ENCODE data around the gene PLK1. TPM values are rescaled to one million over a fixed set of nuclear protein-coding genes. Genes with fewer than 3 reads are reported as not detected.

The PLK1 gene
- total and polyA plus RNA-seq, 5 donors from 2014 or later, result 1.4 to 4.2 (median 2.1) TPM

DNA sequence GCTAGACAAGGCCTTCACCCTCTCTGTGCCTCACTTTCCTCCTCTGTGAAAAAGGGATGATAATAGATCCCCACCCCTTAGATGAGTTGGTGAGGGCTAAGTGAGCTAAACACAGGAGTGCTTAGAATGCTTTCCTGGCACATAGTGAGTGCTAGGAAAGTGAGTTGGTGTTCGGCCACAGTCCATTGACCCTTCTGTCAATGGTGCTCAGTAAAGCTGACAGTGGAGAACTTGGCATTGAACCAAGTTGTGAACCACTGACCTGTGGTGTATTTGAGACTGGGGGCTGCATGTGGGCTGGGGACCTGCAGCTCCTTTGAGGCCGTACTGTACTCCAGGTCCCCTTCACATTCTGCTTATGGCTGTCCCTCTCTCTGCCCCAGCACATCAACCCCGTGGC lies 4.8 kb downstream of the PLK1 start:
- Histone ChIP-seq H3K36me3 (ENCODE audit: control insufficient read depth, insufficient read depth, low read length) (peaks cover 24% of the 10 kb centered on the region), H3K4me1 (ENCODE audit: control insufficient read depth, insufficient read depth, low read length, poor library complexity, severe bottlenecking) (peaks cover 22% of the 10 kb centered on the region), H3K27me3 (ENCODE audit: control insufficient read depth, insufficient read depth, low read length) (no peaks in the 10 kb centered on the region), H3K4me3 (ENCODE audit: low read depth, low read length) (no peak overlapping the region), H3K9me3 (ENCODE audit: control insufficient read depth in 2 of 2, low read length in 2 of 2) (no peaks in the 10 kb centered on the region), H3K27ac (ENCODE audit: insufficient read depth, low read length, poor library complexity, severe bottlenecking) (no peak overlapping the region)
- Mint-ChIP-seq H3K9me3 (no peaks in the 10 kb centered on the region), H3K36me3 (peaks cover 27% of the 10 kb centered on the region), H3K27ac (peak overlapping the region in 2 of 3 donors; percentile 8 to 77), H3K4me1 (peaks cover 0 to 13% (median 9%) of the 10 kb centered on the region in 4 donors), H3K27me3 (no peaks in the 10 kb centered on the region), H3K4me3 (no peak overlapping the region)
- DNase-seq (no peak), ATAC-seq (ENCODE audit: low read depth in 2 of 2) (no peak)

DNA sequence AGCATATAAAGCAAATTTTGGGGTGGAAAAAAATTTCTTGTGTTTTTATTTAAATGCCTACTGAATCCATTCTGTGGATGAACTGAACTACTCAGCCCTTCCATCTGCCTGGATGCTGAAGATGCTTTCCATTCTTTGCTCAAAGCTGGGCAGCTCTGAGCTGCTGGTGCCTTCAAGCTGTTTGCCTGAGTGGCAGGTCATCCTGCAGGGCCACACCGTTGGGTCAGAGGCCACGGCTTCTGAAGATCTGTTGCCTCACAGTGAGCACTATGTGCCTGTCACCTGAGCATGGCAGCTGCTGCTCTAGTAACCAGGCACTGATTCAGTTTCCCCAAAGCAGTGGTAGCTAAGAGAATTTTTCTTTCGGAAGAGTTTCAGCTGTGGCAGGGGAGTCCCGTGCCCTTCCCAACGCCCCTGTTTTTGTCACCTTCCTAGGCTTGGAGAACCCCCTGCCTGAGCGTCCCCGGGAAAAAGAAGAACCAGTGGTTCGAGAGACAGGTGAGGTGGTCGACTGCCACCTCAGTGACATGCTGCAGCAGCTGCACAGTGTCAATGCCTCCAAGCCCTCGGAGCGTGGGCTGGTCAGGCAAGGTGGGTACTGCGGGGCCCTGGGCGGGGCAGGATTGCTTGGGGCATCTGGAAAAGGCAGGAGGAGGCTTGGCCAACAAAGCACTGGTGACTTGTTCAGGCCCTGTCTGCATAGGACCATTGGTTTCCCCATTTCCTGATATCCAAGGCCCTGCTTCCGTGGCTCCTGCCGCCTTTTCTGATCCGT lies 8.5 kb downstream of the PLK1 start:
- Histone ChIP-seq H3K36me3 (ENCODE audit: control insufficient read depth, insufficient read depth, low read length) (peaks cover 47% of the 10 kb centered on the region), H3K9me3 (ENCODE audit: control insufficient read depth in 2 of 2, low read length in 2 of 2) (no peaks in the 10 kb centered on the region), H3K4me1 (ENCODE audit: control insufficient read depth, insufficient read depth, low read length, poor library complexity, severe bottlenecking) (no peaks in the 10 kb centered on the region), H3K4me3 (ENCODE audit: low read depth, low read length) (no peak overlapping the region), H3K27me3 (ENCODE audit: control insufficient read depth, insufficient read depth, low read length) (no peaks in the 10 kb centered on the region), H3K27ac (ENCODE audit: insufficient read depth, low read length, poor library complexity, severe bottlenecking) (no peak overlapping the region)
- no peaks in the 10 kb centered on the region for H3K9me3 Mint-ChIP-seq
- DNase-seq, result no peak
- H3K4me3 Mint-ChIP-seq, result no peak overlapping the region
- peak overlapping the region in 2 of 3 donors; percentile 60 to 71 for H3K27ac Mint-ChIP-seq
- ATAC-seq (ENCODE audit: low read depth in 2 of 2), result no peak
- no peaks in the 10 kb centered on the region for H3K27me3 Mint-ChIP-seq
- peaks cover 0 to 1% (median 0%) of the 10 kb centered on the region in 4 donors for H3K4me1 Mint-ChIP-seq
- peaks cover 36% of the 10 kb centered on the region for H3K36me3 Mint-ChIP-seq

DNA sequence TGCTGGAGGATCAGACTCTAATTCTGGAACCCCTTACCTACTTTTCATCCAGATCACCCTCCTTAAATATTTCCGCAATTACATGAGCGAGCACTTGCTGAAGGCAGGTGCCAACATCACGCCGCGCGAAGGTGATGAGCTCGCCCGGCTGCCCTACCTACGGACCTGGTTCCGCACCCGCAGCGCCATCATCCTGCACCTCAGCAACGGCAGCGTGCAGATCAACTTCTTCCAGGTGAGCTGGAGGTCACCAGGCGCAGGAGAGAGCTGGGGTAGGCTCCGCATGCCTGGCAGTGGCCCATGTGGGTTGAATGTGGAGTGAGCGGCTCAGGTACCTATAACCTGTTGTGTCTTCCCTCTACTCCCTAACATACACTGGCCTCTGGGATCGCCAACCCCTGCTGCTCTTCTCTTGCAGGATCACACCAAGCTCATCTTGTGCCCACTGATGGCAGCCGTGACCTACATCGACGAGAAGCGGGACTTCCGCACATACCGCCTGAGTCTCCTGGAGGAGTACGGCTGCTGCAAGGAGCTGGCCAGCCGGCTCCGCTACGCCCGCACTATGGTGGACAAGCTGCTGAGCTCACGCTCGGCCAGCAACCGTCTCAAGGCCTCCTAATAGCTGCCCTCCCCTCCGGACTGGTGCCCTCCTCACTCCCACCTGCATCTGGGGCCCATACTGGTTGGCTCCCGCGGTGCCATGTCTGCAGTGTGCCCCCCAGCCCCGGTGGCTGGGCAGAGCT lies 10.9 kb downstream of the PLK1 start:
- Histone ChIP-seq H3K27ac (ENCODE audit: insufficient read depth, low read length, poor library complexity, severe bottlenecking) (no peak overlapping the region), H3K4me1 (ENCODE audit: control insufficient read depth, insufficient read depth, low read length, poor library complexity, severe bottlenecking) (no peaks in the 10 kb centered on the region), H3K4me3 (ENCODE audit: low read depth, low read length) (no peak overlapping the region), H3K36me3 (ENCODE audit: control insufficient read depth, insufficient read depth, low read length) (peaks cover 36% of the 10 kb centered on the region), H3K9me3 (ENCODE audit: control insufficient read depth in 2 of 2, low read length in 2 of 2) (no peaks in the 10 kb centered on the region), H3K27me3 (ENCODE audit: control insufficient read depth, insufficient read depth, low read length) (no peaks in the 10 kb centered on the region)
- peaks cover 0 to 3% (median 0%) of the 10 kb centered on the region in 4 donors for H3K4me1 Mint-ChIP-seq
- H3K4me3 Mint-ChIP-seq, result no peak overlapping the region
- no peak for DNase-seq
- H3K27me3 Mint-ChIP-seq, result peaks cover 2% of the 10 kb centered on the region
- peaks cover 30% of the 10 kb centered on the region for H3K36me3 Mint-ChIP-seq
- peak overlapping the region in 1 of 3 donors; percentile 67 for H3K27ac Mint-ChIP-seq
- H3K9me3 Mint-ChIP-seq, result no peaks in the 10 kb centered on the region
- ATAC-seq (ENCODE audit: low read depth in 2 of 2), result no peak

DNA sequence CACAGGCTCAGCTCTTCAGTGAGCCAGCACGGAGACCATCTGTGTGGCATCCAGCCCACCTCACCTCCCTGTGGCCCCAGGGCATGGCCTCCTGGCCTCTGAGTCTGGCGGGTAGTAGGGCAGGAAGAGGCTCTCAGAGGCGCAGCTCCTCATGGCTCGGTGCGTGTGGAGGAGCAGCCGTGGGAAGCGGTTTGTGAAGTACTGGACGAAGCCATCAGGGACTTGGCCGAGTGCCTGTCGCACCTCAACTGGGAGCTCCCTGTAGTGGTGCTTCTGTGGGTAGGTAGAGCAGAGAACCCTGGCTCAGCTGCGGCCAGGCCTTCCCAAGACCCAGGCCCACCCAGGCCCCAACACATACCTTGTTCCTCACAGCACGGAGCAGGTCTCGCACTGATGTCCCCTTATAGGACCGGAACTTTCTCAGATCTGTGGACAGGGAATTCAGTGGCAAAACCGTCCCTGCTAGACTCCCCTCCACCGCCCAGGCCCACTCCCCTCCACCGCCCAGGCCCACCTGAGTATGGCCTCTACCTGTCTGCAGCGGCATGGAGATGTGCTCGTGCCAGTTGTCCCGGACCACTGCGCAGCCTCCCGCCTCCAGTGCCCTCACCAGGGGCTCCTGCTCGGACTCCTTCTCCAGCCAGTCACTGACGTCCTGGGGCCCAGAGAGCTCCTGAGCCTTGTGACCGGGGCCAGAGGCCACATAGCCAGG lies 12.2 kb downstream of the PLK1 start:
- no peaks in the 10 kb centered on the region for H3K27me3 ChIP-seq (ENCODE audit: control insufficient read depth, insufficient read depth, low read length)
- H3K9me3 ChIP-seq (ENCODE audit: control insufficient read depth in 2 of 2, low read length in 2 of 2), result no peaks in the 10 kb centered on the region
- Mint-ChIP-seq H3K27me3 (peaks cover 5% of the 10 kb centered on the region), H3K9me3 (no peaks in the 10 kb centered on the region), H3K4me1 (peaks cover 0 to 6% (median 0%) of the 10 kb centered on the region in 4 donors), H3K4me3 (no peak overlapping the region), H3K36me3 (peaks cover 27% of the 10 kb centered on the region), H3K27ac (no peak overlapping the region)
- no peak overlapping the region for H3K27ac ChIP-seq (ENCODE audit: insufficient read depth, low read length, poor library complexity, severe bottlenecking)
- no peak overlapping the region for H3K4me3 ChIP-seq (ENCODE audit: low read depth, low read length)
- ATAC-seq (ENCODE audit: low read depth in 2 of 2) (no peak), DNase-seq (no peak)
- peaks cover 34% of the 10 kb centered on the region for H3K36me3 ChIP-seq (ENCODE audit: control insufficient read depth, insufficient read depth, low read length)
- H3K4me1 ChIP-seq (ENCODE audit: control insufficient read depth, insufficient read depth, low read length, poor library complexity, severe bottlenecking), result no peaks in the 10 kb centered on the region

DNA sequence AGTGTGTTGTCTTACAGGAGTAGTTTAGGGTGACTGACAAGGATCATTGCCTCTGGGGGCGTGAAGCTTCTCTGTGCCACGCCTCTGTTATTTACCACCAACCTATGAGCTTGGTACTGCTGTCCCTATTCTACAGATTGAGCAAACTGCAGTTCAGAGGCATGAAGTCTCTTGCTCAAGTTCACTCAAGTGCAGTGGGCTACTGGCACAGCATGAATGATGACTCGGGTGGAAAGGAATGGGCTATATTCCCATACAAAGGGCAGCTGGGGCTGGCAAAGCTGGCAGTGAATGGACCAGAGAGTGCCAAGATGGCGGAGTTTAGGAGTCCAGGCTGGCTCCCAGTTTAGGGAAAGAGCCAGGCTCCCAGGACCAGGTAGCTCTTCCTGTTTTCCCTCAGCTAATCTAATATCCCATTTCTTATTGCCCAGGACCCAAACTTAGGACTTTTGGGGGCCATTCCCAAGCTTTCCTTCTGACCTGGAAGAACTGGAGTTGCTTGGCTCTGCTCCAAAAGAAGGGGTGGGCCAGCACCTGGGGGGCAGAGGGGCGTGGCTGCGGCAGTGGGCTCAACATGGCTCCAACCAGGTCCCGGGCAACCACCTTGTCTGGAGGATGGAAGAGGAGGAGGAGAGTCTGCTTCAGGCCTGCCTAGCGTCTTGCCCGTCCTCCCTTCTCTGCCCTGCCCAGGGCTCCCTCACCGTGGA lies 12.9 kb downstream of the PLK1 start:
- no peaks in the 10 kb centered on the region for H3K9me3 ChIP-seq (ENCODE audit: control insufficient read depth in 2 of 2, low read length in 2 of 2)
- Mint-ChIP-seq H3K27me3 (peaks cover 5% of the 10 kb centered on the region), H3K36me3 (peaks cover 27% of the 10 kb centered on the region), H3K4me1 (peaks cover 0 to 6% (median 0%) of the 10 kb centered on the region in 4 donors), H3K9me3 (no peaks in the 10 kb centered on the region), H3K27ac (no peak overlapping the region), H3K4me3 (no peak overlapping the region)
- H3K27ac ChIP-seq (ENCODE audit: insufficient read depth, low read length, poor library complexity, severe bottlenecking), result no peak overlapping the region
- ATAC-seq (ENCODE audit: low read depth in 2 of 2), result no peak
- peaks cover 34% of the 10 kb centered on the region for H3K36me3 ChIP-seq (ENCODE audit: control insufficient read depth, insufficient read depth, low read length)
- no peak for DNase-seq
- no peaks in the 10 kb centered on the region for H3K27me3 ChIP-seq (ENCODE audit: control insufficient read depth, insufficient read depth, low read length)
- H3K4me3 ChIP-seq (ENCODE audit: low read depth, low read length), result no peak overlapping the region
- H3K4me1 ChIP-seq (ENCODE audit: control insufficient read depth, insufficient read depth, low read length, poor library complexity, severe bottlenecking), result no peaks in the 10 kb centered on the region

DNA sequence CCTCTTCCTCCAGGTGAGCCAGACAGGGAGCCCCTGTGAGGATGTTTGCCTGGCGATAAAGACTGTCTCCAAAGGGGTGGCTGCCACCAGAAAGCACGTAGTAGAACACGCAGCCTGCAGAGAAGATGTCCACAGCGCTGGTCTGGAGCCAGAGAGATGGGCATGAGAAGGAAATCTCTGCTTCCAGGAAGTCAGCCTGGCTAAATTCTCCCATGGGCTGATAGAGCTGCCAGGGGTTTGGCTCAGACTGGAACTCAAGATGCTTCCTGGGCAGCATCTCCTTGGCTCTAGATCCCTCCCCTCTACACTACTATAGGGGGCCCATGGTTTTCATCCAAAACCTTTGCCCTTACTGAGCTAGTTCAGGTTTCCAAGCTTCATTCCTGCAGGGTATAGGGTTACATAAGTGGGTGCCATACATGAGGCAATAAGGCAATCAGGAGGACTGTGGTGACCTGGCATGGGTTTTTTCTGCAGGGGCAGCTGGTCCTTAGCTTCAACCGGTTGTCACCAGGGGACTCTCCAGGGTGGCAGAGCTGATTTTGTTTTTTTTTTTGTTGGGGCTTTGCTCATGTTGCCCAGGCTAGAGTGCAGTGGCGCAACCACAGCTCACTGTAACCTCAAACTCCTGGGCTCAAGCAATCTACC lies 13.6 kb downstream of the PLK1 start:
- H3K4me1 ChIP-seq (ENCODE audit: control insufficient read depth, insufficient read depth, low read length, poor library complexity, severe bottlenecking), result no peaks in the 10 kb centered on the region
- H3K27me3 ChIP-seq (ENCODE audit: control insufficient read depth, insufficient read depth, low read length), result no peaks in the 10 kb centered on the region
- Mint-ChIP-seq H3K27me3 (peaks cover 5% of the 10 kb centered on the region), H3K27ac (no peak overlapping the region), H3K4me3 (no peak overlapping the region), H3K4me1 (peaks cover 0 to 6% (median 0%) of the 10 kb centered on the region in 4 donors), H3K9me3 (no peaks in the 10 kb centered on the region), H3K36me3 (peaks cover 22% of the 10 kb centered on the region)
- no peaks in the 10 kb centered on the region for H3K9me3 ChIP-seq (ENCODE audit: control insufficient read depth in 2 of 2, low read length in 2 of 2)
- H3K36me3 ChIP-seq (ENCODE audit: control insufficient read depth, insufficient read depth, low read length), result peaks cover 32% of the 10 kb centered on the region
- DNase-seq (no peak), ATAC-seq (ENCODE audit: low read depth in 2 of 2) (no peak)
- no peak overlapping the region for H3K27ac ChIP-seq (ENCODE audit: insufficient read depth, low read length, poor library complexity, severe bottlenecking)
- H3K4me3 ChIP-seq (ENCODE audit: low read depth, low read length), result no peak overlapping the region

DNA sequence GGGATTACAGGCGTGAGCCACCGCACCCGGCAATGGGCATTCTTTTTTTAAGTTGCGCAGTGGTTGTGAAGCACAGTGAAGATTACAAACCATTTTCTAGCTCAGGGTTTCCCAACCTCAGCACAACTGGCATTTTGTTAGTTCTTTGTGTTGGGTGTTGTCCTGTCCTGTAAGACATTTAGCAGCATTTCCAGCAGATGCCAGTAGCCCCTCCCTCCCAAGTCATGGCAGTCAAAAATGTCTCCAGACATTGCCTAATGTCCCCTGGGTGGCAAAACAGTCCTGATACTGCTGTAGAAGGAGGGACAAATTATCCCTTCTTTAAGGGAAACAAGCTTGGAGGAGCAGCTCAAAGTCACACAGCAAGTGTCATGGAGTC lies 15.6 kb downstream of the PLK1 start:
- peaks cover 0 to 12% (median 3%) of the 10 kb centered on the region in 4 donors for H3K4me1 Mint-ChIP-seq
- H3K4me3 ChIP-seq (ENCODE audit: low read depth, low read length), result no peak overlapping the region
- no peaks in the 10 kb centered on the region for H3K9me3 Mint-ChIP-seq
- peaks cover 5% of the 10 kb centered on the region for H3K27me3 Mint-ChIP-seq
- H3K4me3 Mint-ChIP-seq, result no peak overlapping the region
- no peaks in the 10 kb centered on the region for H3K9me3 ChIP-seq (ENCODE audit: control insufficient read depth in 2 of 2, low read length in 2 of 2)
- DNase-seq, result no peak
- H3K4me1 ChIP-seq (ENCODE audit: control insufficient read depth, insufficient read depth, low read length, poor library complexity, severe bottlenecking), result peaks cover 3% of the 10 kb centered on the region
- H3K36me3 ChIP-seq (ENCODE audit: control insufficient read depth, insufficient read depth, low read length), result peaks cover 18% of the 10 kb centered on the region
- H3K36me3 Mint-ChIP-seq, result peaks cover 7% of the 10 kb centered on the region
- H3K27me3 ChIP-seq (ENCODE audit: control insufficient read depth, insufficient read depth, low read length), result no peaks in the 10 kb centered on the region
- H3K27ac ChIP-seq (ENCODE audit: insufficient read depth, low read length, poor library complexity, severe bottlenecking), result no peak overlapping the region
- H3K27ac Mint-ChIP-seq, result no peak overlapping the region
- ATAC-seq (ENCODE audit: low read depth in 2 of 2), result no peak
